ENCODE results near the gene CD80. TPM values are rescaled to one million over a fixed set of nuclear protein-coding genes. Genes with fewer than 3 reads are reported as not detected.

The CD80 gene
- total RNA-seq, 4 donors from 2014 or later: 0.50 to 0.96 (median 0.93) TPM; not detected in 1

DNA sequence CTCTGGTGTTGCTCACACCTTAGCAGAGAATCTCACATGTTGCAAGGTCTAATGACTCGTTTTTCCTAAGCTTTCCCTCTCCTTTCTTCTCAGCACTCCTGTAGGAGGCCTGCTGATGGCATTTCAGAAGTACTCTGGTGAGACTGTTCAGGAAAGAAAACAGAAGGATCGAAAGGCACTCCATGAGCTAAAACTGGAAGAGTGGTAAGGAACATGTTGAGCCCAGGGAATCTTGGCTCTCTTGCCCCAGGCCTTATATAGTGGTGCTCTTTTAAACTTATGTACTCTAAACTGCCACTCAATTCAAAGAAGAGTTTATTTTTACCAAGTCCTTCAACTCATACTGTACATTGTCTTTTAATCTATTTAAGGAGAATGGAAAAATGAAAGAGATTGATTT is 42.3 kb downstream of the CD80 start:
- TF ChIP-seq, protein P1, sequence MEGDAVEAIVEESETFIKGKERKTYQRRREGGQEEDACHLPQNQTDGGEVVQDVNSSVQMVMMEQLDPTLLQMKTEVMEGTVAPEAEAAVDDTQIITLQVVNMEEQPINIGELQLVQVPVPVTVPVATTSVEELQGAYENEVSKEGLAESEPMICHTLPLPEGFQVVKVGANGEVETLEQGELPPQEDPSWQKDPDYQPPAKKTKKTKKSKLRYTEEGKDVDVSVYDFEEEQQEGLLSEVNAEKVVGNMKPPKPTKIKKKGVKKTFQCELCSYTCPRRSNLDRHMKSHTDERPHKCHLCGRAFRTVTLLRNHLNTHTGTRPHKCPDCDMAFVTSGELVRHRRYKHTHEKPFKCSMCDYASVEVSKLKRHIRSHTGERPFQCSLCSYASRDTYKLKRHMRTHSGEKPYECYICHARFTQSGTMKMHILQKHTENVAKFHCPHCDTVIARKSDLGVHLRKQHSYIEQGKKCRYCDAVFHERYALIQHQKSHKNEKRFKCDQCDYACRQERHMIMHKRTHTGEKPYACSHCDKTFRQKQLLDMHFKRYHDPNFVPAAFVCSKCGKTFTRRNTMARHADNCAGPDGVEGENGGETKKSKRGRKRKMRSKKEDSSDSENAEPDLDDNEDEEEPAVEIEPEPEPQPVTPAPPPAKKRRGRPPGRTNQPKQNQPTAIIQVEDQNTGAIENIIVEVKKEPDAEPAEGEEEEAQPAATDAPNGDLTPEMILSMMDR (IDR thresholded peaks at IDR 0.05): no peak
- DNase-seq (ENCODE audit: low spot score) (no peak), ATAC-seq (ENCODE audit: low FRiP score) (no peak)

DNA sequence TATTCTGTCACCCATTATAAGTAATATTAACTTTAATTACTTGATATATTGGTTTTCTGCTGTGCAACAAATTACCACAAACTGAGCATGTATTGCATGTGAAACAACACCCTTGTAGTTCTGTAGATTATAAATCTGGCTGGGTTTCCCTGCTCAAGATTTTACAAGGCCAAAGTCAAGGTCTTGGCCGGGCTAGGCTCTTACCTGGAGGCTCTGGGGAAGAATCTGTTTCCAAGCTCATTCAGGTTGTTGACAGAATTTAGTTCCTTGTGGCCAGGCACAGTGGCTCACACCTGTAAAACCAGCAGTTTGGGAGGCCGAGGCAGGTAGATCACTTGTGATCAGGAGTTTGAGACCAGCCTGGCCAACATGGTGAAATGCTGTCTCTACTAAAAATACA is 44.8 kb downstream of the CD80 start:
- TF ChIP-seq, protein P1 (IDR thresholded peaks at IDR 0.05): no peak
- DNase-seq (ENCODE audit: low spot score) (no peak), ATAC-seq (ENCODE audit: low FRiP score) (no peak)

DNA sequence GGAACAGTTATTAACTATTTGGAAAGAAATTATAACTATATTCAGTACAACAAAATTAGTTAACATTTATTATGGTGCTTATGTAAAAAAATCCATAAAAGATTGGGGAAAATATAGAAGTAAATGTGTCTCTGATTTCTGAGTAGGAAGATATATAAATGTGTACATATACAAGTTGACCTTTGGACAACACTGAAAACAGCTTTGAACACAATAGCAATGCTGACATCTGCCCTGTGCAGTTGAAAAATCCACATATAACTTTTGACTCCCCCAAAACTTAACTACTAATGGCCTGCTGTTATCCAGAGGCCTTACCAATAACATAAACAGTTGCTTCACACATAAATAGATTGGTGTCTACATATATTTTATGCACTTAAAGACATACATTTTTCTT is 48.7 kb downstream of the CD80 start:
- no peak for ATAC-seq (ENCODE audit: low FRiP score)
- DNase-seq (ENCODE audit: low spot score): no peak
- TF ChIP-seq, protein P1 (IDR thresholded peaks at IDR 0.05): no peak

DNA sequence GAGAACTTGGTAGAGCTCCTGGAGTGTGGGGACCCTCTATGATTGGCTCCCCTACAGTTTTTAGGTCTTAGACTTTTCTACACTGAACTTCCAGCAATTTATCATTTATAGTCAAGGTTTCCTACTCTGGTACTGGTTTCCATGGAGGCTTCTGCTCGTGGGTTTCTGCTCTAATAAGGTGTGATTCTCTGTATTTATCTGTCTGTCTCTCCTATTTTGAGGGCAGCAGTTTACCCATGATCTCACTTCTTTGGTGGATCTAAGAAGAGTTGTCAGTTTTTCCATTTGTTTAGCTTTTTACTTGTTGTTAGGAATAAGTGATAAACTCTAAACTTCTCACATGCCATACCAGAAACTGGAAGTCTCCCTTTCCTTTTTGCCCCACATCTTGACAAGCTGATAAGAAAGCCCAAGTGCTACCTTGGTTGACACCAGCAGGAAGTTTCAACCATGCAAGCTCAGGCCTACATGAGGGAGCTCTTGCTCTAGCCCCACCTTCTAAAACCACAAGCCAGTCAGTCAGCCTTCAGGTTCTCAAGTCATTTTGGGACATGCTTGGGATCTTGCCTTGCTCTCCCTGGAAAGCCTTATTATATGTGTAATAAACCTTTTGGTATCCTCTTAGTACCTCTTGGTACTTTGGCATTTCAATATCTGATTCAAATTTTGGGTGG is 51.1 kb downstream of the CD80 start:
- ATAC-seq (ENCODE audit: low FRiP score): no peak
- TF ChIP-seq, protein P1 (IDR thresholded peaks at IDR 0.05): no peak
- no peak for DNase-seq (ENCODE audit: low spot score)

DNA sequence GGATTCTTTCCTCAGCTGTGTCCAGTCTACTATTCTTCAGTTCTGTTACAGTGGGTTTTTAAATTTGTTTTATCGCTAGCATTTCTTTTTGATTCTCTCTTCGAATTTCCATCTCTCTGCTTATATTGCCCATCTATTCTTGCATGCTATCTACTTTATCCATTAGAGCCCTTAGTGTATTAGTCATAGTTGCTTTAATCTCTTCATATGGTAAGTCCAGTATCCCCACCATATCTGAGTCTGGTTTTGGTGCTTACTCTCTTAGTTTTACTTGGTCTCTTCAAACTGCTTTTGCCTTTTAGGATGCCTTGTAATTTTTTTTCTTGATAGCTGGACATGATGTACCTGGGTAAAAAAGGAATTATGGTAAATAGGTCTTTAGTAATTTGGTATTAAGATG is 52.0 kb downstream of the CD80 start:
- TF ChIP-seq, protein P1 (IDR thresholded peaks at IDR 0.05): no peak
- no peak for DNase-seq (ENCODE audit: low spot score)
- ATAC-seq (ENCODE audit: low FRiP score): no peak

DNA sequence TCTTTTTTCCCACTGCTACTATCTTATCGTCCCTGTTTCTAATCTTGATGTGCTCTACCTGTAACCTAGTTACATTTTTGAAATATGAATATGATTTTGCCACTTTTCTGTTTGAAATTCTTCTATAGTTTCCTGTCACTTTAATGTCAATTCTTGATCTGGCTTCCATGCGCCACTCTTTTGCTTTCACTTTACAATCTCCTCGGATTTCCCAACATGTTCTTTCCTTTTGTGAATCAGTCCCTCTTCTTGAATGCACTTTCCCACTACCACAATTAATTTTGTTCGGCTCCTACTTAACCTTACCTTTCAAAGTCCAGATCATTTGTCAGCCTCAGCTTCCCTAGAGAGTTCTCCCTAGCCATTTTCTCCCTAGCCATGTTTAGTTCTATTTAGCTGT is 52.8 kb downstream of the CD80 start:
- TF ChIP-seq, protein P1 (IDR thresholded peaks at IDR 0.05): no peak
- DNase-seq (ENCODE audit: low spot score) (no peak), ATAC-seq (ENCODE audit: low FRiP score) (no peak)

DNA sequence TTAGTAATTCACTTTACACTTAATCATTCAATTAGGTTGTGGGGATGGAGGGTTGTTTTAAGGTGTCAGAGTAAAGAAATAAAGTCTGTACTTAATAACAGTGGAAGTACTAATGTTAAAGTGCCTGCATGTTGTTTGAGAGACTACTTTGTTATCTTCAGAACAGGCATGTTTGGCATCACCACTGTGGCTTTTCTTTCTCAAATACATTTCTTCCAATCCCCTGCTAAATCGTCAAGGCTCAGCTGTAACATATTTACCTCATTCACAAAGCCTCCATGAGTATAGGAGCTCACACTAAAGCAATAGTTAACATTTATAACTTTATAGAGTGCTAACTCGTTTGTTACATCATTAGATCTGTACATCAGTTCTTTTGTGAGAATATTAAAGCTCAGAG is 58.5 kb downstream of the CD80 start:
- no peak for DNase-seq (ENCODE audit: low spot score)
- TF ChIP-seq, protein P1 (IDR thresholded peaks at IDR 0.05): no peak
- ATAC-seq (ENCODE audit: low FRiP score): no peak

Measured in omental fat pad (tissue), 4 donors.